GM20431 (cell line): ENCODE measurements around the gene ZMYND11.

Experiments
- in situ Hi-C: fragments of 300-500 bp; cut with MseI, MboI; formaldehyde crosslinking; loops from one replicate; pipeline ENCODE4 v1.15.0; 2020; ENCODE audit warnings: low sequenced_read_pairs; ENCODE audit not compliant: unreplicated experiment

Gene ZMYND11

DNA sequence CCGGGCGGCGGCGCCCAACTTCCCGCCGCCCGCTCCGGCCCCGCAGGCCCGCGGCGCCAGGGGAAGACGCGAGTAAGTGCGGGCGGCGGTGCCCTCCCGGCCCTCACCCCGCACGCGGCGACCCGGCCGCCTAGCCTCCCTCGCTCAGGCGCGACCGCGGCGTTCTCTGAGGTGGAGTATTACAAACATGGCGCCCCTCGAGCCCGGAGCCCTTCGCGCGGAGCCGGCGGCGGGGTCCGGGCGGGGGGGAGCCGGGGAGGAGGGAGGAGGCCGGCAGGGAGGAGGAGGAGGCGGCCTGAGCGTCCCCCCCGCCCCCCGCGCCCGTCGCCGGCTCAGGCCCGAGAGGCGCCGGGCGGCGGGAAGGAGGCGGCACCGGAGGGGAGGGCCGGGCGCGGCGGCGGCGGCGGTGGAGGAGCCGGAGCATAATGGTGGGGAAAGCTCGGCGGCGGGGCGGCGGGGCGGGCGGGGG, at the start of gene ZMYND11:
ZMYND11 (plus strand) TSS at position 324 of the 469 bp plus-strand sequence. CDS start 44,558 bp downstream, outside the sequence.
- in situ Hi-C loops: no loop called here

DNA sequence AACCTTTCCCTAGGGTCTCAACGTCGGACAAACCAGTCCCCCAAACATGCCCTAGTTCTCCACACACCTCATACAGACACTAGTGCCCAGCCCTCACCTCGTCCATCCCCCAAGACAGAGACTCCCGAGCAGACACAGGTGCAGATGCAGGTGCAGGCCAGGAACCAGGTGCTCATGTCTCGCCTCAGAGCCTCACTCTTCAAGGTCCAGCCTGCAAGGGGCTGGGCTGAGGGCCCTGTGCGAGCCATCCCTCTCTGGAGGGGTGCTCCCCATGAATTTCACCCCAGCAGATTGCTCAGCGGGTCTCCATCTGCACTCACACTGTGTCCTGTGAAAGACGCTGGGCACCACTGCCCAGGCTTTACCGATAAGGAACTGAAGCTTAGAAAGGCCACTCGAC, 49.2 kb upstream of the ZMYND11 start:
- in situ Hi-C loops: no loop called here

DNA sequence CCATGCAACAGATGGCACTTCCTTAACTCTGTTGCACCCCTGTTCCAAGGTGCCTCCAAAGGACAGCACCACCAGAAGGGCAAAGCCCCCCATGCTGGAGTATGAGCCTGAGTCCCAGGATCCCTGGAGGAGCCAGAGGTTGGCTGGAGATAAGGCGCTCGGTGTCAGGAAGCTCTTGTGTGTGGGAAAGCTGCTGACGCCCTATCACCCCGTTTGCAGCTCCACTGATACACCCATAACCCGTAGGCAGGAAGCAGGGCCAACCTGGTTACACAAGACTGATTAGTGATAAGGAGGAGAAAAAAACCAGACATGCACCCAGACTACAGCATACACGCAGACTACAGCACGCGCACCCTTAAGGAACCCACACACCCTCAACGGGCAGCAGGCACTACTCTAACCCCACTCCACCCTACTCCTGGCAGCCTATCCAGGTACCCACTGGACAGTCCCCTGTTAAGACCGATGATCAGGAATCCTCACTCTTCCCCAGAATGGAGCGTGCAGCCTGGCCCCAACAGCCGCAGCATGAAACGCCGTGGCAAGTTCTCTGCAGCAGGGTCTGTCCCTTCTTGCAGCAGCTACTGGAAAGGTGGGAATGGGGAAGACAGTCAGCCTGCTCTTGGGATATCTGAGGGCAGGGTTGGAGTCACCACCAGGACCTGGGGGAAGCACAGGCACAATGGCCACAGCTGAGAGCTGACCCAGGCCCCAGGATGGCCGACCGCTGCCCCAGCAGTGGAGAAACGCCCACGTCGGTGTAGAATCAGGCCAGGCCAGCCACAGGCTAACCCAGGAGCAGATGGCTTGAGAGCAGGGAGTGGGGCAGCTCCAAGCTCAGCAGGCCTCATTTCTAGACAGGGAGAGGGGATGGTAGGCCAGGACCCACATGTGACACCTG, 47.8 kb upstream of the ZMYND11 start:
- in situ Hi-C loops: no loop called here

DNA sequence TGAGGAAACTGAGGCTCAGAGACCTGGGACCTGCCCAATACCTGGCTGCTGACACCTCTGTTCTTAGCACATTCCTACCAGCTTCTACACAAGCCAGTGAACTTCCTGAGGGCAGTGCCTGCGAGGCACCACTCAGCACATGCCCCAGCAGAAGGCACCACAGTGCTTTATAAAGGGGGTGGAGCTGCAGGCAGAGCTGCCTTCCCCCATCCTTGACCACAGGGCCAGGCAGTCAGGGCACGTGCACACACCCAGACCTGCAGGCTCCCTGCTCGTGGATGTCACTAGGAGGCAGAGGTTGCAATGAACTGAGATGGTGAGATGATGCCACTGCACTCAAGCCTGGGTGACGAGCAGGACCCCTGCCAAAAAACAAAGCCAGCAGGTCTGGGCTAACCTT, 47.0 kb upstream of the ZMYND11 start:
- in situ Hi-C loops: no loop called here

DNA sequence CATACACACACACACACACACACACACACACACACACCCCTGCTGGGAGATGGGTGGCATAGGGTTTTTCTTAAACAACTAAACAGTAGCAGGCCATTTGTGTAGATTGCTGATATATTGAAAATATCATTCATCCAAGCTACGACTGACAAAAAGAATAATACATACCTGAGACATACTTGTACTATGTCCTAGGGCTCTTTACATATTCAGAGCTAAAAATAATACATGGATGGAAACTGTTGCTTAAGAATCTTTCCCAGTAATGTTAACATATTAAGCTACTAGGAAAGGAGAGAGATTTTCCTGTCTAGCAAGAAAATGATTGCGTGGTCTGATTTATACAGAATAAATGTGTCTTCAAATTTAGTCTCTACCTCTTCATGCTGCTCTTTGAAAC, 46.0 kb upstream of the ZMYND11 start:
- in situ Hi-C loops: no loop called here

DNA sequence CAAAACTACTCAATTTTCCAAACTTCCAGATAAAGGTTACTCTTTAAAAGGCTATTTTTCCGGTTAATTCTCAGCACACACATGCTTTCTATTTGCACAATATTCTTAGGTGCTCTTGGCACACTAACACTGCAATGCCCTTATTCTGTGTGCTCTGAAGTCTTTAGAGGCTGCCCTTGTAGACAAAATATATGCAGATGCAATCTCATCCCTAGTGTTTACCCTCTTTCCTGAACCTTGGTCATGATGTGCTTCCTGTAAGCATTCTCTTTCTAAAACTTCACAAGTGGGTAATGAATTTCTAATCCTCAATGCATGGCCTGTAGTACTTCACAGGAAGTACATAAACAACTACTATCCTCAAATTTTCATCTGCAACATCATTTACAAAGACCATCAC, 45.1 kb upstream of the ZMYND11 start:
- in situ Hi-C loops: no loop called here

DNA sequence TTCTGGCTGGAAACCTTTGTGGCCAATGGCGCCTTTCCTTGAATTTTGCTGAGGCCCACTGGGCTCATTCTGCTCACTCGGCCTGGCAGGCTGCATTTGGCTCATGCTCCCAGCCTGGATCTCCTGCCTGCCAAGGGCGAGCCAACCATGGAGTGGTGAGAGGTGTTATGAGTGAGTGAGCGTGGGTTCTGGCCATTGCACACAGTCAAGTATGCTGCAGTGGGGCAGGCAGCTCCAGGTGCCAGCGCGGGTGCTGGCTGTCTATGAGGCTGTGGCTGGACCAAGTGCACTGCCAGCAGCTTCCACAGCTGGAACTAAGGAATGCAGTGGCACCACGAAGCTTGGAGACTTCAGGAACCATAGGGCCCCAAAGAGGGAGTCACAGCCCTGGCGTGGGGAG, 43.9 kb upstream of the ZMYND11 start:
- in situ Hi-C loops: no loop called here

DNA sequence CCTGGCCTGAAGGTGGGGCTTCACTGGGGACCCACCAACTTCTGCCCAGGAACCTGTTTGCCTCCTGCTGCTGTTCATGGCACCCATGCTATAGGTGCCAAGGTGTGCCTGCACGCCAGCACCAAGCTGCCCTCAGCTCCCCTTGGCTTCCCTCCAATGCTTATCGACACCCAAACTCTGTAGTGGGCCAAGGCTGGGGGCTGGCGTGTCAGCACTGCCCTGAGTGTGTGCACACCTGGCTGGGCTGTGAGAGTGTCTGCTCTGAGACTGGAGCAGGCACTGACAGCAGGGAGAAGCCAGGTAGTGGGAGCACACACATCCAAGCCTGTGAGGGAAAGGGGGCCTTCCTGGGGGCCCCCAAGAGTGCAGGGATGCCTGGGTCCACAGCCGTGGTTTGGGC, 43.1 kb upstream of the ZMYND11 start:
- in situ Hi-C loops: no loop called here

DNA sequence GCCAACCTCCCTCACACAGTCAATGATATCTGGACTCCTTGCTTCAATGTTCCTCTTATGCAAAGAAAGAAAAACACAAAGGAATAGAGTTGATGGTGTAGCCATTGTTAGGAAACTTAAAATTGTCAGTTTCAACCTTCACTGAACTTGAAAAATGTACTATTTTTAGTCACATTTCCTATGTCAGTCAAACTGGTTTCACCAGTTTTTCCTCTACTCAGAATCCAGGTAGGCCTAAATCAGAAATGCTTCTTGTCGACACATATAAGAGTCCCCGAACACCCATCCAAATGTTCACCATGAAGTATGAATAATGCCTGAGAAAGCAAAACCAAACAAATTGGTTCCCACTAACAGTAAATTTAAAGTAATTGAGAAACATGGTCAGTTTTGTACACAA, 42.4 kb upstream of the ZMYND11 start:
- in situ Hi-C loops: no loop called here

DNA sequence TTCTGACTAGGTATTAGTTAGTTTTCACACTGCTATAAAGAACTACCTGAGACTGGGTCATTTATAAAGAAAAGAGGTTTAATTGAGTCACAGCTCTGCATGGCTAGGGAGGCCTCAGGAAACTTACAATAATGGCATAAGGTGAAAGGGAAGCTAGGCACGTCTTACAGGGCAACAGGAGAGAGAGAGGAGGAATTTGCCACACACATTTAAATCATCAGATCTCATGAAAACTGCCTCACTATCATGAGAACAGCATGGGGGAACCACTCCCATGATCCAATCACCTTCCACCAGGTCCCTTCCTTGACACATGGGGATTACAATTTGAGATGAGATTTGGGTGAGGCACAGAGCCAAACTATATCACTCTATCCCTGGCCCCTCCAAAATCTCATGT, 40.6 kb upstream of the ZMYND11 start:
- in situ Hi-C loops: no loop called here

DNA sequence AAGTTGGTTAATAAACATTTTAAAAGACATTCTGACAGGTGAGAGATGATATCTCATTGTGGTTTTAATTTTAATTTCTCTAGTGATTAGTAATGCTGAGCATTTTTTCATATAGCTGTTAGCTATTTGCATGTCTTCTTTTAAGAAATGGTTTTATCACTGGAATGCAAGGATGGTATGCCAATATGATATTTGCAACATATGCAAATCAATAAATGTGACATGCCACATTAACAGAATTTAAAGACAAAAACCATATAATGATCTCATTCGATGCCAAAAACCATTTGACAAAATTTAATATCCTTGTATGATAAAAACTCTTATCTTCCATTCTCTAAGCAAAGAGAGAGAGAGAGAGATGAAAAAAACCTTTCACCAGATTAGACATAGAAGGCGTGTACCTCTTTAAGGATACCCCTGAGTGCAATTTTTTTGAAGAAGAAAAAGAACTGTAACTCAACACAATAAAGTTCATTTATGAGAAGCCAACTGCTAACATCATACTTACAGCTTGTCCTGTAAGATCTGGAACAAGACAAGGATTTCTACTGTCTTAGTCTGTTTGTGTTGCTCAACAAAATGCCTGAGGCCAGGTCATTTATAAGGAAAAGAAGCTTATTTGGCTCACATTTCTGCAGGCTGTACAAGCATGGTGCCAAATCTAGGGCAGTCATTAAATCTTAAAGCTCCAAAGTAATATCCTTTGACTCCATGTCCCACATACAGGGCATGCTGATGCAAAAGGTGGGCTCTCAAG, 39.7 kb upstream of the ZMYND11 start:
- in situ Hi-C loops: no loop called here

DNA sequence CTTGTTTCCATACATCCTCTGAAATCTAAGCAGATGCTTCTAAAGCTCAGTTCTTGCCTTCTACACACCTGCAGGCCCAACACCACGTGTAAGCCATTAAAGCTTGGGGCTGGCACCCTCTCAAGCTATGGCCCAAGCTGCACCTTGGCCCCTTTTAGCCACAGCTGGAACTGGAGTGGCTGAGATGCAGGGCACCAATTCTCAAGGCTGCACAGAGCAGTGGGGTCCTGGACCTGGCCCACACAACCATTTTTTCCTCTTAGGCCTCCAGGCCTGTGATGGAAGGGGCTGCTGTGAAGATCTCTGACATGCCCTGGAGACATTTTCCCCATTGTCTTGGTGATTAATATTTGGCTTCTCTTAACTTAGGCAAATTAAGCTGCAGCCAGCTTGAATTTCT, 38.8 kb upstream of the ZMYND11 start:
- in situ Hi-C loops: no loop called here

DNA sequence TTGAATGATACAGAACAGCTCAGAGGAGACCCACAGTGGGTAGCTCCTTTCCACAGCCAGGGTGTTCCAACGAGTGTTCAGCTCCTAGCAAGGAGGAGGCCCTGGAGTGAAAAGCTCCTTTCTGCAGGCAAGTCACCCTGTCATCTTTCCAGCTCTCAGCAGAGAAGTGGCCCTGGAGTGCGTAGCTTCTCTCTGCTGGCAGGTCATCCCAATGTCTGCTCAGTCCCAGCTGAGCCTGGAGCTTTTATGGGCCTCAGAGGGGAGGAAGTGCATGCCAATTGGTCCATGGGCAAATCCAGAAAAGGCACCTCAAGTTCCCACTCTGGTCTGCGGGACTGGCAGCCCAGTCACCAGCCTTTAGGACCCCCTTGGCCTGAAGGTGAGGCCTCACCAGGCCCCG, 30.8 kb upstream of the ZMYND11 start:
- in situ Hi-C loops: no loop called here

DNA sequence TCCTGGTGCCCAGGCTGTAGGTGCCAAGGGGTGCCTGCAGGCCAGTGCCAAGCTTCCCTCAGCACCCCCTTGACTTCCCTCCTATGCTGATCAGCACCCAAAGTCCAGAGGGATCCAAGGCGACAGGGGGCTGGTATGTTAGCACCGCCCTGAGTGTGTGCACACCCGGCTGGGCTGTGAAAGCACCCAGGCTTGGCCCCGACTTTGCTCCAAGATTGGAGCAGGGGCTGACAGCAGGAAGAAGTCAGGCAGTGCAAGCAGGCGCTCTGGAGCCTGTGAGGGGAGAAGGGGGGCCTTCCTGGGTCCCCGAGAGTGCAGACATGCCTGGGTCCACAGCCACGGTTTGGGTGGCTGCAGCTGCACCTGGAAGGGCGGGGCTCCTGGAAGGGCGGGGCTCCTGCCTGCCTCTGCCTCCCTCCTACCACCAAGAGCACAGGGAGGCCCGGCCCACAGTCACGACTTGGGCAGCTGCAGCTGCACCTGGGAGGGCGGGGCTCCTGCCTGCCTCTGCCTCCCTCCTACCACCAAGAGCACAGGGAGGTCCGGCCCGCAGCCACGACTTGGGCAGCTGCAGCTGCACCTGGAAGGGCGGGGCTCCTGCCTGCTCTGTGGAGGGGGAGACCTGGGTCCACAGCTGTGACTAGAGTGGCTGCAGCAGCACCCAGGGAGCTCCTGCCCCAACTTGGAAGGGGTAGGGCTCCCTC, 30.2 kb upstream of the ZMYND11 start:
- in situ Hi-C loops: no loop called here

DNA sequence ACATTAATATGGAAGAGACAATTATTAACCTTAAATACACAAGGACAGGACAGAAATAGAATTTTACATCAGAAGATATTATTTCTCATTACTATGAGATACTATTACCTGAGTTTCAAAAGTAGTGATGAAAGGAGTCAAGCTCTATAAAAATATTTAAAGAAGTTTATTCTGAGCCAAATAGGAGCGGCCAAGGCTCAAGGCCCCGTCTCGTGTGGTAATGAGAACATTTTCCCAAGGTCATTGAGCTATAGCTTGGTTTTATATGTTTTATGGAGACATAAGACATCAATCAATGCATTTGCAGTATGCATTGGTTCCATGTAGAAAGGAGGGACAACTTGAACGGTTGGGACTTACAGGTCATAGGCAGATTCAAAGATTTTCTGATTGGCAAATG, 29.4 kb upstream of the ZMYND11 start:
- in situ Hi-C loops: no loop called here

DNA sequence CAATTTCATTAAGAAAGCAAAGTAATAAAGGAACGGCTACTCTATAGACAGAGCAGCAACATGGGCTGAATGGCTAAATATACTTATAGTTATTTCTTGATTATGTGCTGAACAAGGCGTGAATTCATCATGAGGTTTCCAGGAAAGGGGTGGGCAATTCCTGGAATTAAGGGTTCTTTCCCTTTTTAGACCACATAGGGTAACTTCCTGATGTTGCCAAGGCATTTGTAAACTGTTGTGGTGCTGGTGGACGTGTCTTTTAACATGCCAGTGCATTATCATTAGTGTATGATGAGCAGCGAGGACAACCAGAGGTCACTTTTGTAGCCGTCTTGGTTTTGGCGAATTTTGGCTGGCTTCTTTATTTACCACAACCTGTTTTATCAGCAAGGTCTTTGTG, 28.5 kb upstream of the ZMYND11 start:
- in situ Hi-C loops: no loop called here

DNA sequence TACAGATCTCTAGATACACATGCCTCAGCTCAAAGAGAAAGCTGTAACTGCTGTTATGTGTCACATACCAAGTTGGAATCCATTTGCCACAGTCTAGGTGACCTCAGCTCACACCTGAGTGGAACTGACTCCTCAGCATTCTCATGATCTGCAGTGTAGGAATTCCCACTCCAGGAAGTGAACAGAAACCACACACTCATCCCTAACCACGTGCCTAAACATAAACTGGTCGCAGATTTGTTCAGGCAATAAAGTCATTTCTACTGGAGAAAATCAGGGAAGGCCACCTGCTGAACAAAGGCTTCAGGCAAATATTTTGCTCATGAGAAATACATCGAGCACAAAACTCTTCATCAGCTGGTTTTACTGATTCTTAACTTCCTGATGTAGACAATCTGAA, 23.0 kb upstream of the ZMYND11 start:
- in situ Hi-C loops: no loop called here

DNA sequence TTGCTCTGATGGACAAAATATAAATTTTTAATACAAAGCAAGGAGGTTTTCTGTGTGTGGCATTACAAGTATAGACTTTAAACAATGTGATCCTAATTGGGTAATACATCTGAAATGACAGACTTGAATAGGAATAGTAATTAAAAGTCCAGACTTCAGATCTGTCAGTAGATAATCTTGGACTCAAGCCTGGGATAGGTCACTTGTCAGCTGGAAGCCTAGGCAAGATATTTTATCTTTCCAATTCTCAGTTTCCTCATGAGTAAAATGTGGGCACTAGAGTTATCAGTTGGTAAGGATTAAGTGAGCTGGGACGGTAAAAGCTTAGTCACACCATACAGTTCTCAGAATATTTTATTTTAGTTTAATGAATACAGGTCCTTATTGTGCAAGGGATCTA, 10.4 kb upstream of the ZMYND11 start:
- in situ Hi-C loops: no loop called here

DNA sequence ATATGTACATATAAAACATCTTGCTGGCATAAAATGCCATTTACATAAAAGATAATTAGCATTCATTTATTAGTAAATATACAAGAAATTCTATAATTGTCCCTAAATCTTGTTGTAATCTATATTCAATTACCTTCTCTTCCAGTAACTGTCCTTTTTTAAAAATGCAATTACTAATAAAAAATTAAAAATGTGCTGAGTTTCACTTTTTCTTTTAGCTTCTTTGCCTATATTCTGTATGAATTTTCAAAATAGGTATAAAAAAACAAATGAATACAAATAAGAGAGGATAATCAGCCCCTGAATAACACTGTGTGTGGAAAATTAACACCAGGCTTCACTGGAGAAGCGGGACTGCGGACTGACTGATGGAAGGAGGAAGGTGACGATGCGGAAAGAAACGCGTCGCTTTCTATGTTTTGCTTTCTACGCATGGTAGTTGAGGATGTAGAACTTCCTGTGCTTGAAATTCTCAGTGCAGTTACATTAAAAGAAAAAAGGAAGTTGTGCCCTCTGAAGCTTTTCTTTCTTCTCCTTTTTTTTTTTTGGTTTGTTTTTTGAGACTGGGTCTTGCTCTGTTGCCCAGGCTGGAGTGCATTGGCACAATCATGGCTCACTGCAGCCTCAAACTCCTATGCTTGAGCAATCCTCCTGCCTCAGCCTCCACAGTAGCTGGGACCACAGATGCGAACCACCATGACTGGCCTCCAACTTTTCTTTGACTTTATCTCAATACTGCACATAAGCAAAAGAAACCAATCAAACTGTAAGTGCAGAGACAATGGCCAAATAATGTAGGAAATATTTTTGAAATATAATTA, 7.4 kb upstream of the ZMYND11 start:
- in situ Hi-C loops: no loop called here

DNA sequence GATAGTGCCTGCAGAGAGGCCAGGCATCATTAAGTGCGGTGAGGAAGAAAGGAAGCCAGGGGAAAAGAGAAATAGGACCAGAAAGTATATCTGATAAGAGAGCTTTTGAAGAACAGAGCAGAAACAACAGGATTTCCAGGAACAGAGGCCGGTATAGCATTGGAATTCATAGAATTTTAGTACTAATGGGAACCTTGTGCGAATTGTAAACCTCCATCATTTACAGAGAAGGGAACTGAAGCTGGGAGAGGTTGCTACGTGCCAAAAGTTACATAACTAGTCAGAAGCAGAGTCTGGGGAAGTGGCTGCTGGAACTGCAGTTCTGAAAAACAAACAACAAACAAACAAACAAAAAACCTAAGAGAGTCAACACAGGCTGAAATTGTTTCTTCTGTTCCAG, 5.4 kb upstream of the ZMYND11 start:
- in situ Hi-C loops: no loop called here
